Omental fat pad (tissue), 4 donors: ENCODE data around the gene STX7. TPM values are rescaled to one million over a fixed set of nuclear protein-coding genes. Genes with fewer than 3 reads are reported as not detected.

Source experiments
- ATAC-seq: fragments of 150-250 bp; one replicate; pipeline ENCODE4 v1.9.1; 2016; ENCODE audit warnings: mild to moderate bottlenecking, moderate library complexity; ENCODE audit not compliant: low FRiP score
- DNase-seq: peaks from one replicate; pipeline ENCODE4 v3.0.0-alpha.2; 2019; ENCODE audit warnings: low spot score
- total RNA-seq, 4 donors: library from RNA; depleted of rRNA; stranded (reverse); fragments of >200 nt; gene quantifications; one replicate each; pipeline ENCODE4 v1.1.0, GENCODE V29; 2016
- TF ChIP-seq, protein P1 (sequence below), 3 donors: fragments of 450-650 bp; IDR thresholded peaks; one replicate each; pipeline ENCODE4 v1.5.1; 2016 to 2017; ENCODE audit warnings: antibody characterized with exemption in 3 of 3, mild to moderate bottlenecking in 3 of 3, moderate library complexity in 2 of 3

Gene STX7
- total RNA-seq, 4 donors from 2014 or later, result 36.1 to 78.3 (median 48.2) TPM

DNA sequence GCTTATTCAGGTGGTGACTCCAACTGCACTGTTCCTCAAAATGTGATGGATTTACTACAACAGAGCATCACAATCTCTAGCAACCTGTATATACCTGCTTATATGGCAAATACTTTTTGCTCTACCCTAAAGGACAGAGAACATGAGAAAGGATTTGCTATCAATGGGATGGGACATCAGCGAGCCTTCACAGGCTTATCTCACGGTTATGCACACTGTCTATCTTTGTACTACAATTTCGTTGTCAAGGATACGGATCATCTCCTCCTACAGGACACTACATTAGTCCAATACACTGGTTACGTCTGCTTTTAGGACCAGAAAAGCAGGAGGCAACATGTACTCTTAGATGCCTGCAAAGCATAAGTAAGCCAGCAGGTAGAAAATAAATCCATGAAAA is 34.2 kb downstream of the STX7 start:
- ATAC-seq (no peak), DNase-seq (no peak)
- TF ChIP-seq, protein P1, sequence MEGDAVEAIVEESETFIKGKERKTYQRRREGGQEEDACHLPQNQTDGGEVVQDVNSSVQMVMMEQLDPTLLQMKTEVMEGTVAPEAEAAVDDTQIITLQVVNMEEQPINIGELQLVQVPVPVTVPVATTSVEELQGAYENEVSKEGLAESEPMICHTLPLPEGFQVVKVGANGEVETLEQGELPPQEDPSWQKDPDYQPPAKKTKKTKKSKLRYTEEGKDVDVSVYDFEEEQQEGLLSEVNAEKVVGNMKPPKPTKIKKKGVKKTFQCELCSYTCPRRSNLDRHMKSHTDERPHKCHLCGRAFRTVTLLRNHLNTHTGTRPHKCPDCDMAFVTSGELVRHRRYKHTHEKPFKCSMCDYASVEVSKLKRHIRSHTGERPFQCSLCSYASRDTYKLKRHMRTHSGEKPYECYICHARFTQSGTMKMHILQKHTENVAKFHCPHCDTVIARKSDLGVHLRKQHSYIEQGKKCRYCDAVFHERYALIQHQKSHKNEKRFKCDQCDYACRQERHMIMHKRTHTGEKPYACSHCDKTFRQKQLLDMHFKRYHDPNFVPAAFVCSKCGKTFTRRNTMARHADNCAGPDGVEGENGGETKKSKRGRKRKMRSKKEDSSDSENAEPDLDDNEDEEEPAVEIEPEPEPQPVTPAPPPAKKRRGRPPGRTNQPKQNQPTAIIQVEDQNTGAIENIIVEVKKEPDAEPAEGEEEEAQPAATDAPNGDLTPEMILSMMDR (IDR thresholded peaks at IDR 0.05), result no peak

DNA sequence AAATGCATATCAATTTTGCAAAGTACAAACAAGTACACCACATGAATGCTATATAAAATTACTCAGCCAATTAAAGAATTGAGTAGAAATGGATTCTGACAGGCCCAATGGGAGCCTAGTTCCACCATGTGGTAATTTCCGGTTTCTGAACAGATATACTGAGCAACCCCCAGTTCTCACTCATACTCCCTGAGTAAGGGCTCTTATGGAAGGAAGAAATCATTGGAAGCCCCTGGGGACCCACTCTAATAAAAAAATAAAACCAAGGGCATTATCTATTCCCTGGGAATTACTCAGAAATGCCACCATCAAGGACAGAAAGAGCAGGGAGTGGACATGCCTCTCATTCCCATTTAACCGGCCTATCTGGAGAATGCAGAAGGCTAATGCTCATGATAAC is 34.6 kb downstream of the STX7 start:
- DNase-seq (no peak), ATAC-seq (no peak)
- TF ChIP-seq, protein P1 (IDR thresholded peaks at IDR 0.05), result no peak

DNA sequence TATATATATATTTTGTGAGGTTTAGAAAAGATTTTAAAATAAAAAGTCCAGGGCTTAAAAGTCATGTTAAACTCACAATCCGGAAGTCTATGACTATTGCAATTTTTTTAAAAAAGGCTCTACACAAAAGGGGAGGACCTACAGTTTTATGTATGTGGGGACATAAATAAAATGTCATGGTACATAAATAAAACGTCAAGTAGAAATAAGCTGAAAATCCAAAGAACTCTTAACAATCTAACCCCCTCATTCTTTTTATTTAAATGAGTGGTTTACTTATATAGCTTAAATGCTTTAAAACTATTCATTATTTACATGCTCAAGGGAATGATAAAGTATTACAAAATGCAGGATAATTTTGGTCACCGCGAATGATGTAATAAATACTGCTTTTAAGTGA is 36.2 kb downstream of the STX7 start:
- TF ChIP-seq, protein P1 (IDR thresholded peaks at IDR 0.05), result no peak
- DNase-seq, result no peak
- ATAC-seq, result no peak

DNA sequence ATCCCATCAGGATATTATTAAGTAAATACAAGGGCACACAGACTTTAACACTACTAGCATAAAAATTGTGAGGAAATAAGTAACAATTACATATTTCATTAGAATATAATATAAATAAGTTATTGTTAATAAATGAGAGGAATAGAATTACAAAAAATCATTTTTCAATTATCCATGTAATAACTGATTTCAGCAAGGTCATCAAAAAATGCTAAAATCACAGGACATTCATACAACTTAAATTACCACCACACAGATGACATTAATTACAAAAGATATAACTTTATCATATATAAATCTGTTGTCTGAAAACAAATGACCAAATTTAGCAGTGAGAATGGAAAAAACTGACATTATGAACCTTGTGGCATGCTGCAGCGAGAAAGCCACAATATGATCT is 37.0 kb downstream of the STX7 start:
- DNase-seq (no peak), ATAC-seq (no peak)
- TF ChIP-seq, protein P1 (IDR thresholded peaks at IDR 0.05), result no peak

DNA sequence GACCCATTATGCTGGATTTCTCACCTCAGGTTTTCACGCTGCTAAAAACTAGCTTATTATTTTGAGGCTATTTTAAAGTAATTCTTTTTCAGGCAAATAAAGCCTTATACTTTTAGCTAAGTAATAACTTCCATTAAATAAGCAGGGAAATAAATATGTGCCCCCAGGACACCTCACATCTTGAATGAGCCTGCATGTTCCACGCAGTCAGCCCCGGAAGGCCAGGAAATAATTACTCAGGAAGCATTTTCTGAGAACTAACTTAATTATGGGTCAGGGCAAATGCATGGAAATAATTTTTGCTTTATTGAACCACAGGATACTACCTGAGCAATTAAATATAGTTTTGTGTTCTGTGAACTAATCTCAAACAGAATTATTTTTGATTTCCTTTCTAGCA is 41.1 kb downstream of the STX7 start:
- TF ChIP-seq, protein P1 (IDR thresholded peaks at IDR 0.05), result no peak
- DNase-seq (no peak), ATAC-seq (no peak)

DNA sequence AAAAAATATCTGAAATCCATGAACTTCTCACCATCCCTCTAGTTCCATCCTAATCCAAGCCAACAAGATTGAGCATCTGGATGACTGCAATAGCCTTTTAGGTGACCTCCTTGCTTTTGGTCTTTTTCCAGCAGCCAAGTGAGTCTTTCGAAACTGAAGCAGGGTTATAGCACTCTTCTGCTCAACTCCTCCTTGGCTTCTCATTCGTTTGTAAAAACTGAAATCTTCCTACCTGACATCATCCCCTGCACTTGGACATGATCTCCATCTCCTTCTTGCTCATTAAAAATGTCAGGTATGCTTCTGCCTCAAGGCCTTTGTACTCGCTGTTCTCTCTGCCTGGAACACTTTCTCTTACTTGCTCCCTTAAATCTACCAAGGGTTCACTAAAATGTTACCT is 46.0 kb downstream of the STX7 start:
- ATAC-seq, result peak; percentile 42
- TF ChIP-seq, protein P1 (IDR thresholded peaks at IDR 0.05), result no peak
- DNase-seq, result no peak

DNA sequence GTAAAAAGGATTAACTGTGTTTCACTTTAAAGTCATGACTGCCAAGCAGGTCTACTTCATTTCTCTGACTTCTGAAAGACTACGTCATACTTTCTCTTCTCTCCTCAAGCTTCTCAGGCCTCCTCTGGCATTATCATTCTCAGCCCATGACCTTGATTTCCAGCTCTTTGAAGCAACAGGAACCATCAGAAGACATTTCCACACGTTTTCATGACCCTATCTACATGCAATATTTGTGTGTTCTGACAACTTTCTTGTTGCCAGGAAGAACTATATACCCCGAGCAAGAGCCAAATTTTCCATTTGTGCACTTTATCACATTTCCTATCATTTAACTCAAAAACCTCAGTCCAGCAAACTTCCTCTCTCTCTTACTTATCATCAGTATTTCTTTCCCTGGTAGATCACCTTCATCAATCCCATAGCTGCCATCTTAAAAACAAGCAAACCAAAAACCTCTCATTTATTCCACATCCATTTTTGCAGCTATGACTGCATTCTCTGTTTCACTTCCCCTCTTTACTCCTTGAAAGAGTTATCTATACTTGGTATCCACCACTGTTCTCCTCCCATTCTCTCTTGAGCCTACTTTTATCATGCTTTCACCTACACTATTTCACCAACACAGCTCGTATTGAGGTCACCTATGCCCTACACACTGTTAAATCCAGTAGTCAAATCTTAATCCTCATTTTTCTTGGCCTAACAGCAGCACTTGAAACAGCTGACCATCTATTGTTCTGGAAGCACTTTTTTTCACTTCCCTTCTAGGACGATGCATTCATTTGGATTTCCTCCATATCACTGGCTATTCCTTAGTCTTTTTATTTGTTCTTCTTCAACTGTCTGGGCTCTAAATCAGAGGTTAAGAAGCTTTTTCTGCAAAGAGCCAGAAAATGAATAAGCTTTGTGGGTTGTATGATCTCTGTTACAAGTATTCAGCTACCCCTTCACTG is 47.1 kb downstream of the STX7 start:
- DNase-seq (no peak), ATAC-seq (no peak)
- TF ChIP-seq, protein P1 (IDR thresholded peaks at IDR 0.05), result no peak
